NCI-H1417 treated with DMSO at 0.1 percent for 48 hours (cell line): ENCODE data around the gene CTNND2.
"Not testable (repeated sequence)": the region's sequence is repeated elsewhere in the genome, so short reads cannot be mapped to it uniquely, and the experiment has no call there.

Source experiments
- DNase-seq: peaks from one replicate; lab custom pipeline; 2025; lab: John Stamatoyannopoulos, UW

The CTNND2 gene

GRCh38 chr5:11863911-11864310 lies 40.3 kb downstream of the CTNND2 start:
- no peak for DNase-seq

DNA sequence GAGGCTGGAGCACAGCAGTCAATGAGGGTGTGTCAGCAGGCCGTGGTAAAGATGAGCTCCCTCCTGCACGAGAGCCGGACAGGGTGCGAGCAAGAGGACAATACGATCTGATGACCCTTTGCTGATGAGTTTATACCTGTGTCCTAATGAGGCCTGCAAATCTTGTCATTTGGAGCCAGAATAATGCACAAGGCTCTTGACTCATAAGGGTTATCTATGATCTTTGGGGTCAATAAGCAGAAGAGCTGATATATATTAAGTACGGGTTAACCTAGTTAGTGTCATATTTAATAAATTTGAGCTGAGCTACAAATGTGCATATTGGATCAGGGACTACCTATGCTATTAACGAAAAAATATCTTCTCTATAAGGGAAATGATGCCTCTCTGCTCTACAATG lies 46.9 kb downstream of the CTNND2 start:
- DNase-seq = no peak

- DNase-seq = no peak
Measured at GRCh38 chr5:11854936-11855335, 49.3 kb downstream of the CTNND2 start.

- no peak for DNase-seq
Measured at GRCh38 chr5:11853796-11854195, 50.5 kb downstream of the CTNND2 start.

DNA sequence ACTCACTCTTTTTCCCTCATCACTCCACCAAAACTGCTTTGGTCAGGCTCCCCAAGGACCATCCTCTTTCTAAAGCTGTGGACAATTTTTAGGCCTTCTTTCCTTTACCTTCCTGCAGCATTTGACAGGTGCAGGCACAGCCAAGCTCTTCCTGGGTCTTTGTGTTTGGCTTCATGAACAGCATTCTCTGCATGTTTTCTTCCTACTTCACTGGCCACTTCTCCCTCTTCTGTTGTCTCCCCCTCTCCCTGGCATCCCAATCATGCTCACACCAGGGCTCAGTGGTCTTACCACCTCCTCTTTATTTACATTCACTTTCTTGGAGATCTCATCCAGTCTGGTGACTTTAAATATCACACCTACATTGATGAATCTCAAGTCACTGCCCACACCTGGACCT lies 51.1 kb downstream of the CTNND2 start:
- DNase-seq = no peak

DNA sequence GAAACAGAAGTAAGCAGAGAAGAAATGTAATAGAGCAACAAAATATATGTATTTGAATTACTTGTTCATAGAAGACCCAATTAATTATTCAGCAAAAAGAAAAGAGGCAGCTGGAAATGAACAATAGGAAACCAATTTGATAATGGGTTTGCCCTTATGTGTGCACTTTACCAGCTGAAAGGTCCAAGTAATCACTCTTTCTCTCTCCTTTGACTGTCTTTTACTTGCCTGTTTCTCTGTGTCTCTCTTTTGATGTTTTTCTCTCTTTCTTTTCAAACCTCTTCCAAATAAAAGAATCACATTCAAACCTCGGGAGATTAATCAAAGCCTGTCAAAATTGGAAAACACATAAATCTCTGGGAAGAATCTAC lies 51.5 kb downstream of the CTNND2 start:
- DNase-seq = no peak

DNA sequence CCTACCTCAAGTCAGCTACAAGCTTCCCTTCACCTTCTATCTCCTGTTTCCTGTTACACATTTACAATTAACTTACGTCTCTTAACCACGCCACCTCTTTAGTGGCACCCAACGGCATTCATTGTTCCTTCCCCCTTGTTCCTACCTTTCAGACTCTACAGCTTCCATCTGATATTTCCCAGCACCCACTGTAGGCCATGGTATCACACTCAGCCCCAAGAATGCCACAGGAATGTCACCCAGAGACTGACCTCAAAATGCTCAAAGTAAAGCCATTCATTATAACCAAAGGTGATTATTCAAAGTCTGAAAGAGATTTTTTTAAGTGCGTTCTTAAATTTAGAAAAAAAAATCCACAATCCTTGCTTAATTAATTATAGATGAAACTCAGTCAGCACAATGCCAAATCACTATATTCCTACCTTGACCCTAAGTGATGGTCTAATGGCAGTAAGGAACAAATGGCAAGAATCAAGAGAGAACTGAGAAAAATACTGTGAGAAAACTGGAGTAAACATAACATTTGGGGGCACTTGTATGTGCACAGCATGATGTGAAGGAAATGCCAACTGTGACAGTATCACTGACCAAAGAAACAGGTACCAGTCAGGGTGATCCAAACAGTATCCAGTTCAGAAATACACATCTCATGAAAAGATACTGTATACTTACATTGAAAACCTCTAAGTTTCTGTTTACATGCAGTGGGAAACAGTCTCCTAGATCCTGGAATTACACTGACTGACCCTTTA lies 52.1 kb downstream of the CTNND2 start:
- no peak for DNase-seq

DNA sequence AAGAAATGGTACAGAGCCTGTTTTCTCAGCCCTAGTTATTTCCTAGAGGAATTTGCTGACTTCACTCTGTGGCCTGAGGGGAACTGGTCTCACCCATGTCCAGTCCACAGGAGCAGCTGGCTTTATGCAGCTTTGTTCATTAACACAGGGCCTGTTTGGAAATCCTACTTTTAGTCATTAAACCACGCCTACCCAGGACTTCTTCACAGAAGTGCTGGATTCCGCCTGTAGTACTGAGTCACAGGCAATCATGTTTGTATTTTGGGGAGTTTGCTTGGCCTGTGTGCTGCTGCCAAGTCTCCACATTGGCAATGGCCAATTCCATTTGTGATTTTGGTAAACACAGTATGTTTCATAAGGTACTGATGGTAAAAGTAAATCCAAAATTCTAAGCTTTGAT lies 52.8 kb downstream of the CTNND2 start:
- DNase-seq = no peak

DNA sequence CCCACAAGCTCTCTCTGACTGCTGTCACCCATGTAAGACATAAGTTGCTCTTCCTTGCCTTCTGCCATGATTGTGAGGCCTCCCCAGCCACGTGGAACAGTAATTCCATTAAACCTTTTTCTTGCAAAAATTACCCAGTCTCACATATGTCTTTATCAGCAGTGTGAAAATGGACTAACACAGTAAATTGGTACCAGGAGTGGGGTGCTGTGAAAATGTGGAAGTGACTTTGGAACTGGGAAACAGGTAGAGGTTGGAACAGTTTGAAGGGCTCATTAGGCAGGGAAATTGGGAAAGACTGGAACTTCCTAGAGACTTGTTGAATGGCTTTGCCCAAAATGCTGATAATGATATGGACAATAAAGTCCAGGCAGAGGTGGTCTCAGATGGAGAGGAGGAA lies 75.7 kb downstream of the CTNND2 start:
- not testable (repeated sequence) for DNase-seq

GRCh38 chr5:11822598-11822997 lies 81.6 kb downstream of the CTNND2 start:
- DNase-seq = no peak

DNA sequence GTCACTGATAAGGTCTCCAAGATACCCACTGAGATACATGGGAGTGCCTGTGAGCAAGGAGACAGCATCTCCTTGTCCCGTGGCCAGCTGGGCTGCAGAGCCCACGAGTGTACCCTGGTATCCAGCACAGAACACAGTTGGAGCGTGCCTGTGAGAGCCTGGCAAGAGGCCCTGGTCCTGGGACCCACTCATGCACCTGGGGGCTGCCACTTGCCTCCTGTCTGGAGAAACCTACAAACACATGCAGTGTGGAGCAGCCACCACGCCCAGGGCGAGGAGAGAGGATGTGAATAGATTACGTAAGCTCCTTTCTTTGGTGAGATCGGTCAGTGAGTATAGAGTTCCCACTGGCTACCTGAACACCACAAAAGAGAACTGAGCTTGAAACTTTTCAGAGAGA lies 88.3 kb downstream of the CTNND2 start:
- DNase-seq = no peak

DNA sequence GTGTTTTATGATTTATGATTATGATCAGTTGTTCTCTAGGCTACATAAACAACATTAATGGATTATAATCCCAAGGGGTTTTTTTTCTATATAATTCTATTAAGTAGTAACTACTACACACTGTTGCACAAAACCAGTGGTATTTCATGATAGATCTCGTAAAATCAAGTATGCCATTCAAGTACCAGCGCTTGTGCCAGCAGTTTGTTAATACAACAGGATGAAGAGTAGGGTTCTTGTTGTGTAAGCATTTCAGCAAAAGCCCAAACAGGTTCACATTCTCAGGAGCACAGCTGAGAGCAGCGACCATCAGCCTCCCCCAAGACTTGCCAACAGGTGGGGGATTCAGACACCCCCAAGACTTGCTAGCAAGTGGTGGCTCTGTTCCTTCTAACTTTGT lies 88.8 kb downstream of the CTNND2 start:
- no peak for DNase-seq

DNA sequence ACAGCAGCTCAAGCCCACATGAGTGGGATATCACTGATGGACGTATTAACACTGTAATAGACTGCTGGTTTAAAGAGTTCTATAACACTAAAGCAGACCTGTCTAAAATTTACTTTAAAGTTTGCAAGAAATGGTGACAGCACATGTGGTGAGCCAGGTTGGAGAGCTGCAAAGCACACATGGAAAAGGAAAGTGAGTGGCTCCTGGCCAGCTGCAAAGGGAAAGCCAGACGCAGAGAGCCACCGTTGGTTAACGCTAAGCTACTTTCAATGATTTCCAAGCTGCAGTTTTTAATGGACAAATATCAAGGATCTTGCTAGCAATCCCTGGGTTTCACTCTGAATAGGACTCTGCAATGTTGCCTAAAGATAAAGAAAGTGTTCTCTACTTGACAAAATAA lies 89.9 kb downstream of the CTNND2 start:
- no peak for DNase-seq

GRCh38 chr5:11809407-11809806 lies 94.8 kb downstream of the CTNND2 start:
- DNase-seq = no peak

- no peak for DNase-seq
Measured at GRCh38 chr5:11803436-11803835, 100.8 kb downstream of the CTNND2 start.

- no peak for DNase-seq
Measured at GRCh38 chr5:11801061-11801460, 103.2 kb downstream of the CTNND2 start.

- DNase-seq = no peak
Measured at GRCh38 chr5:11797132-11797531, 107.1 kb downstream of the CTNND2 start.

GRCh38 chr5:11793396-11793795 lies 110.8 kb downstream of the CTNND2 start:
- no peak for DNase-seq

DNA sequence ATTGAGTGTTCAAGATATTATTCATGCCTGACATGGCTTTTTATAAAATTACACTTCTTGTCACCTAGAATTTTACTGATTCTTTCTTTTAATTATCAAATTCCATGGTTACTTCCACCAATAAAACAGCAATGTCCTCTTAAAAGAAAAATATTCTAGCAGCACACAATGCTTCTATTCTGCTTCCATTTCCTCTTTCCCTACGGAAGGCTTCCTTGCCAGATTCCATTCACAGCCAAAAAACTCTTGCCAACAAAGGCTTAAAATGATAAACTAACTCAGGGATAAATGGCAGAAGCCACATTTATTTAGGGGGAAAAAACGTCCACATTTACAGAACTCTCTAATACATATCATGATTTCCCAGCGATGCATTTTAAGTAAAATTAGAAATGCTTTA lies 111.6 kb downstream of the CTNND2 start:
- no peak for DNase-seq

- no peak for DNase-seq
Measured at GRCh38 chr5:11791792-11792191, 112.5 kb downstream of the CTNND2 start.

GRCh38 chr5:11790201-11790600 lies 114.0 kb downstream of the CTNND2 start:
- DNase-seq = no peak

DNA sequence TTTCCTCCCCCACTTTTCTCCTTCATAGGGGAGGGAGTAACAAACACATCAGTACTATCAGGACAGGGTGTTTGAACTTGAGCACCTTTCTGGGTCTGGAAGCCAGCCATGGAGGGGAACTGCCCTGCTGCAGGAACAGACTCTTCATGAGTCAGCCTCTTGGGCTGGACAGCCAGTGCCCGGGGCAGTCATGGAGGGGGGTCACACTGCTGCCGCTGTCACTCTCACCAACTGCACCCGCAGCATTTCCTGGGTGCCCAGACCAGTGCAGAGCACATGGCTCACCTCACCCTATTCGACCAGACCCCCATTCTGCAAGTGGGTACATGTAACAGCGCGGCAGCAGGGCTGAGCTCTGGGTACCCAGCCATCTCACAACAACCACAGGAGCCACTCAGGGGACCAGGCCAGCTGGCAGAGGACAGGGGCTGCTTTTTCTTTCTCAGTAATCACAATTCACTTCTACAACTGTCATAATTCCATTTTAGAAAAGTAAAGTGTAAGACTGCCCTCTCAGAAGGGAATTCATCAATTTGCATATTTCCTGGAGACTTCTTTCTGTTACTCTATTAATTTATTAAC lies 118.4 kb downstream of the CTNND2 start:
- no peak for DNase-seq

DNA sequence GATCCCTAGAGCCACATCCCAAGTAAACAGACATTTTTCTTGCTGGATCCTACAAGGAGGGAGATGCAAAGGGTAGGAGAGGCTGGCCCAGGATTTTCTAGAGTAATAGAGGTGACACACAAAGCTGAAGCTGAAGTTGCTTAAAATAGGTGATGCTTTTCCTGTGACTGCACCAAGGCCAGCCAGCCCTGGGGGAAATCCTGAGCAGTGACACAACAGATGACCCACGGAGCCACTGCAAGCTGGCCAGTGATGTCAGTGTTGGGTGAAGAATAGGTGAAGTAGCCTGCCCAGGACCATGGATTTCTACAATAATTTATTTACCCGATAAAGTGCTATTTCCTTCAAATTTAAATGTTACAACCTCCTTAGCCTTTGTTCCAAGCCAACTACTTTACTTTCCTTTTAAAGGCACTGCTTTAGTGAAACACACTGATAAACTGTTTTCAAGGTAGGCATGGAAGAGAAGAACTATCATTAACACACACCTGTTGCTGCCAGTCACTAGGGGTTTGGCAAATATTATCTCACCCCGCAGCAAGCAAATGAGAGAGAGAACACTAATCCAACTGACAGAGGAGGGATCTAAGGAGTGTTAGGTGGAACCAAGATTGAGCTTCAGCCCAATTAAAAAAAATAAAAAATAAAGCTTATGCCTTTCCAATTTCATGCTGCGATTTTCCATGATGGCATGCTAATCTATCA lies 123.5 kb downstream of the CTNND2 start:
- DNase-seq = no peak

GRCh38 chr5:11777096-11777495 lies 127.2 kb downstream of the CTNND2 start:
- DNase-seq = no peak
